ENCODE results near the gene CBFA2T3. TPM values are rescaled to one million over a fixed set of nuclear protein-coding genes. Genes with fewer than 3 reads are reported as not detected.

Gene CBFA2T3
- total and polyA plus RNA-seq, 2 donors (not counting 1 experiment from before 2014, with no cell fraction given), result 40.8 to 58.3 TPM

DNA sequence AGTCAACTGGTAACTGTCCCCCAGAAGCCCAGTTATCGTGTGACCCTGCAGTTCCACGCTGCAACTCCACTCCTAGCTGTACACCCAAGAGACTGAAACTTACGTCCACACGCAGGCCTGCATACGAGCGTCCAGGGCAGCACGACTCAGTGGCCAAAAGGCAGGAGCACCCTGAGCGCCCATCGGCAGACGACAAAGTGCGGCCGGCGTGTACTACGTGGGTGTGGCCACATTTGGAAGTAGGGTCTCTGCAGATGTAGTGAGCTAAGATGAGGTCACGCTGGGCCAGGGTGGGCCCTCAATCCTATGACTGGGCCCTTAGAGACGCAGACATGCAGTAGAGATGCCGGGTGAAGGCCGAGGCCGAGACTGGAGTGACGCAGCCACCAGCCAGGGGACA, 133.8 kb downstream of the CBFA2T3 start:
- no peak for TF ChIP-seq EZH2 (IDR thresholded peaks at IDR 0.05; ENCODE audit: borderline replicate concordance, insufficient read depth, low read depth, low read length, poor library complexity, severe bottlenecking)
- TF ChIP-seq, protein P1, sequence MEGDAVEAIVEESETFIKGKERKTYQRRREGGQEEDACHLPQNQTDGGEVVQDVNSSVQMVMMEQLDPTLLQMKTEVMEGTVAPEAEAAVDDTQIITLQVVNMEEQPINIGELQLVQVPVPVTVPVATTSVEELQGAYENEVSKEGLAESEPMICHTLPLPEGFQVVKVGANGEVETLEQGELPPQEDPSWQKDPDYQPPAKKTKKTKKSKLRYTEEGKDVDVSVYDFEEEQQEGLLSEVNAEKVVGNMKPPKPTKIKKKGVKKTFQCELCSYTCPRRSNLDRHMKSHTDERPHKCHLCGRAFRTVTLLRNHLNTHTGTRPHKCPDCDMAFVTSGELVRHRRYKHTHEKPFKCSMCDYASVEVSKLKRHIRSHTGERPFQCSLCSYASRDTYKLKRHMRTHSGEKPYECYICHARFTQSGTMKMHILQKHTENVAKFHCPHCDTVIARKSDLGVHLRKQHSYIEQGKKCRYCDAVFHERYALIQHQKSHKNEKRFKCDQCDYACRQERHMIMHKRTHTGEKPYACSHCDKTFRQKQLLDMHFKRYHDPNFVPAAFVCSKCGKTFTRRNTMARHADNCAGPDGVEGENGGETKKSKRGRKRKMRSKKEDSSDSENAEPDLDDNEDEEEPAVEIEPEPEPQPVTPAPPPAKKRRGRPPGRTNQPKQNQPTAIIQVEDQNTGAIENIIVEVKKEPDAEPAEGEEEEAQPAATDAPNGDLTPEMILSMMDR (IDR thresholded peaks at IDR 0.05), result no peak
- H3K27me3 Mint-ChIP-seq, result no peaks in the 10 kb centered on the region
- ATAC-seq (ENCODE audit: low read depth) (no peak), DNase-seq (no peak)
- H3K27me3 ChIP-seq (replicated peaks in 1 of 4; ENCODE audit: control extremely low read depth in 1 of 4, control insufficient read depth in 3 of 4, insufficient read depth in 4 of 4, low read length in 3 of 4), result no peaks in the 10 kb centered on the region
- no peak overlapping the region for H2AFZ ChIP-seq (ENCODE audit: insufficient read depth, low read depth, low read length, poor library complexity, severe bottlenecking)
- intact Hi-C loops (cut with micrococcal nuclease), result no loop called here
- no peak overlapping the region for H3K4me2 ChIP-seq (replicated peaks; ENCODE audit: low read depth, low read length, poor library complexity, severe bottlenecking)
- POLR2A ChIA-PET, result no interaction called here
- no peak overlapping the region for H3K27ac ChIP-seq (ENCODE audit: low read length in 2 of 2)
- no peaks in the 10 kb centered on the region for H3K4me1 Mint-ChIP-seq
- H3K79me2 ChIP-seq (ENCODE audit: control insufficient read depth, insufficient read depth, low read length), result peaks cover 46% of the 10 kb centered on the region
- 97% methylated on average over 20 of the region's 20 CpGs for WGBS (ENCODE audit: insufficient coverage)
- peaks cover 32% of the 10 kb centered on the region for H4K20me1 ChIP-seq (ENCODE audit: control insufficient read depth, insufficient read depth, low read length, poor library complexity, severe bottlenecking)
- no peak overlapping the region for H3K4me3 Mint-ChIP-seq
- H3K27ac Mint-ChIP-seq, result no peak overlapping the region
- H3K9ac ChIP-seq (ENCODE audit: low read length), result no peak overlapping the region
- H3K4me1 ChIP-seq (ENCODE audit: control insufficient read depth in 2 of 2, insufficient read depth in 2 of 2, low read length in 2 of 2), result no peaks in the 10 kb centered on the region
- peaks cover 0 to 20% of the 10 kb centered on the region in 2 experiments for H3K36me3 ChIP-seq (replicated peaks in 1 of 2; ENCODE audit: control extremely low read depth in 1 of 2, control insufficient read depth in 1 of 2, extremely low read depth in 1 of 2, insufficient read depth in 2 of 2, low read length in 1 of 2)
- no peaks in the 10 kb centered on the region for H3K9me3 ChIP-seq (ENCODE audit: control extremely low read depth in 1 of 3, control insufficient read depth in 2 of 3, insufficient read depth in 1 of 3, low read length in 2 of 3)
- H3K9me3 Mint-ChIP-seq (ENCODE audit: insufficient read depth), result no peaks in the 10 kb centered on the region
- CTCF ChIA-PET, result no interaction called here
- H3K4me3 ChIP-seq (ENCODE audit: control extremely low read depth in 1 of 5, extremely low read depth in 1 of 5, insufficient read depth in 1 of 5, low read depth in 2 of 5, low read length in 4 of 5), result no peak overlapping the region

DNA sequence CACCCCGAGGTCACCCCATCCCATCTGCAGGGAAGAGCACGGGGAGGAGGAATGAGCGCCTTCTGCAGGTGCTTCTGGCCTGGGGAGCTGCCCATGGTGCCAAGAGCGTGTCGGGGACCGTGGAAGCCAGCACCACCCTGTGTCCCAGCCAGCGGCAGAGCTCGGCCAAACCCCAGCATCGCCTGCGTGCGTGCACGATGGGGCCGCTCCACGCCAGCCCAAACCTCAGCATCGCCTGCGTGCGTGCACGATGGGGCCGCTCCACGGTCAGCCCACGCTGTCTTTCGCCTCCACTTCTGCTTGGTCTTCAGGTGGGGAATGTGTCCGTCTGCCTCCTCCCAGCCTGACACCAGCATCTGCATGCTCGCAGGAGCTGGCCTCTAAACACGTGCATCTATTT, 134.2 kb downstream of the CBFA2T3 start:
- no peaks in the 10 kb centered on the region for H3K9me3 ChIP-seq (ENCODE audit: control extremely low read depth in 1 of 3, control insufficient read depth in 2 of 3, insufficient read depth in 1 of 3, low read length in 2 of 3)

More for the DNA sequence above, 134.2 kb downstream of the CBFA2T3 start:
- no peak overlapping the region for H2AFZ ChIP-seq (ENCODE audit: insufficient read depth, low read depth, low read length, poor library complexity, severe bottlenecking)
- H4K20me1 ChIP-seq (ENCODE audit: control insufficient read depth, insufficient read depth, low read length, poor library complexity, severe bottlenecking), result peaks cover 32% of the 10 kb centered on the region
- H3K4me2 ChIP-seq (replicated peaks; ENCODE audit: low read depth, low read length, poor library complexity, severe bottlenecking), result no peak overlapping the region
- H3K79me2 ChIP-seq (ENCODE audit: control insufficient read depth, insufficient read depth, low read length), result peaks cover 42% of the 10 kb centered on the region
- Mint-ChIP-seq H3K4me3 (no peak overlapping the region), H3K27me3 (no peaks in the 10 kb centered on the region), H3K4me1 (no peaks in the 10 kb centered on the region), H3K27ac (no peak overlapping the region), H3K9me3 (ENCODE audit: insufficient read depth) (no peaks in the 10 kb centered on the region)
- WGBS (ENCODE audit: insufficient coverage), result 97% methylated on average over 24 of the region's 25 CpGs
- no peak overlapping the region for H3K27ac ChIP-seq (ENCODE audit: low read length in 2 of 2)
- peaks cover 0 to 18% of the 10 kb centered on the region in 2 experiments for H3K36me3 ChIP-seq (replicated peaks in 1 of 2; ENCODE audit: control extremely low read depth in 1 of 2, control insufficient read depth in 1 of 2, extremely low read depth in 1 of 2, insufficient read depth in 2 of 2, low read length in 1 of 2)
- no peak for ATAC-seq (ENCODE audit: low read depth)
- H3K9ac ChIP-seq (ENCODE audit: low read length), result no peak overlapping the region
- no peak for DNase-seq
- H3K27me3 ChIP-seq (replicated peaks in 1 of 4; ENCODE audit: control extremely low read depth in 1 of 4, control insufficient read depth in 3 of 4, insufficient read depth in 4 of 4, low read length in 3 of 4), result no peaks in the 10 kb centered on the region
- no peak overlapping the region for H3K4me3 ChIP-seq (ENCODE audit: control extremely low read depth in 1 of 5, extremely low read depth in 1 of 5, insufficient read depth in 1 of 5, low read depth in 2 of 5, low read length in 4 of 5)
- CTCF ChIA-PET, result no interaction called here
- intact Hi-C loops (cut with micrococcal nuclease), result no loop called here
- TF ChIP-seq, protein P1 (IDR thresholded peaks at IDR 0.05), result no peak
- TF ChIP-seq EZH2 (IDR thresholded peaks at IDR 0.05; ENCODE audit: borderline replicate concordance, insufficient read depth, low read depth, low read length, poor library complexity, severe bottlenecking), result no peak
- POLR2A ChIA-PET, result no interaction called here
- H3K4me1 ChIP-seq (ENCODE audit: control insufficient read depth in 2 of 2, insufficient read depth in 2 of 2, low read length in 2 of 2), result no peaks in the 10 kb centered on the region

All from B cell (primary cell).